GM18502 (cell line): ENCODE data around the gene MOB4.
"Not testable (repeated sequence)": the region's sequence is repeated elsewhere in the genome, so short reads cannot be mapped to it uniquely, and the experiment has no call there.

ENCODE experiments used
- ATAC-seq: cut with Tn5 transposase; IDR thresholded peaks from one replicate; pipeline ENCODE4 v1.9.1; 2021; ENCODE audit warnings: mild to moderate bottlenecking; ENCODE audit not compliant: unreplicated experiment, poor library complexity

MOB4 gene

GRCh38 chr2:197578294-197578693, 62.4 kb downstream of the MOB4 start:
- ATAC-seq, result not testable (repeated sequence)

GRCh38 chr2:197580166-197580565, 64.3 kb downstream of the MOB4 start:
- ATAC-seq, result not testable (repeated sequence)

GRCh38 chr2:197587255-197587654, 71.4 kb downstream of the MOB4 start:
- ATAC-seq, result not testable (repeated sequence)

GRCh38 chr2:197591339-197592072, 75.6 kb downstream of the MOB4 start:
- ATAC-seq, result no peak

- no peak for ATAC-seq
These were observed 80.9 kb downstream of the MOB4 start for GRCh38 chr2:197596766-197597165.

- no peak for ATAC-seq
These were observed 81.3 kb downstream of the MOB4 start for GRCh38 chr2:197597166-197597565.

- ATAC-seq, result no peak
These were observed 82.6 kb downstream of the MOB4 start for GRCh38 chr2:197598450-197598849.

- peak; percentile 86 for ATAC-seq
These were observed 83.6 kb downstream of the MOB4 start for GRCh38 chr2:197599285-197599965.

- ATAC-seq, result no peak
These were observed 84.4 kb downstream of the MOB4 start for GRCh38 chr2:197600306-197600705.

- no peak for ATAC-seq
These were observed 85.9 kb downstream of the MOB4 start for GRCh38 chr2:197601726-197602125.
